Stomach (tissue), 4 donors: ENCODE data around the gene CEP112.

Source experiments
- EP300 ChIP-seq: sonication (generic); formaldehyde crosslinking; IDR thresholded peaks from one replicate; pipeline ENCODE4 v1.6.1; 2017; ENCODE audit warnings: antibody characterized with exemption
- POLR2A ChIP-seq, 4 donors: fragments of 450-650 bp; IDR thresholded peaks; one replicate each; pipeline ENCODE4 v1.6.1; 2016; ENCODE audit warnings: antibody characterized with exemption in 4 of 4, control low read depth in 2 of 4, mild to moderate bottlenecking in 1 of 4, moderate library complexity in 1 of 4
- POLR2AphosphoS5 ChIP-seq, 3 donors: sonication (generic); formaldehyde crosslinking; IDR thresholded peaks; one replicate each; pipeline ENCODE4 v1.6.1; 2016; ENCODE audit warnings: antibody characterized with exemption in 3 of 3

DNA sequence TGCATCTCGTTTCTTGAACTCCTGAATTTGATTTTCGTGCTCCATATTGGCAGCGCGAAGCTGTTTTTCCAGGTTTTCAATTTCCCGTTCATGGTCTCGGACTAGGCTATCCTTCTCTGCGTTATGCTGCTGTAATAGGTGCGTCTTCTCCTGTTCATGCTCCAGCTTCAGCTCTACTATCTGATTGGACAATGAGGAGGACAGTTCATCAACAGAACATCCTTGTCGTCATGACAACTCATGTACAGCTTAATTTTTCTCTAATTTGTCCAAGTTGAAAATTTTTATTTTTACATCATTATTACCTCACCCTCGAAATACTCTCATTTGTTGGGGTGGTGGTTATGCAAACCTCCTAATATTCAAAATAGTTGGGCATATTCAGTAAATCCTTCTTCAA, 289.8 kb downstream of the CEP112 start:
- TF ChIP-seq POLR2A (IDR thresholded peaks at IDR 0.05) (no peak), EP300 (no peak), POLR2AphosphoS5 (IDR thresholded peaks at IDR 0.05) (no peak)
